ENCODE results near the gene TMEM203. TPM values are rescaled to one million over a fixed set of nuclear protein-coding genes. Genes with fewer than 3 reads are reported as not detected.

The TMEM203 gene
- total RNA-seq, 4 donors from 2014 or later, result 21.6 to 29.1 (median 27.1) TPM

GRCh38 chr9:137160054-137160425 lies 45.4 kb downstream of the TMEM203 start:
- DNase-seq (ENCODE audit: low spot score) (no peak), ATAC-seq (ENCODE audit: low FRiP score) (no peak)
- TF ChIP-seq CTCF (IDR thresholded peaks at IDR 0.05), result no peak

- ATAC-seq (ENCODE audit: low FRiP score) (no peak), DNase-seq (ENCODE audit: low spot score) (no peak)
- no peak for TF ChIP-seq CTCF (IDR thresholded peaks at IDR 0.05)
These were observed 46.1 kb downstream of the TMEM203 start for GRCh38 chr9:137159105-137160053.

- DNase-seq (ENCODE audit: low spot score) (no peak), ATAC-seq (ENCODE audit: low FRiP score) (no peak)
- TF ChIP-seq CTCF (IDR thresholded peaks at IDR 0.05), result no peak
These were observed 46.8 kb downstream of the TMEM203 start for GRCh38 chr9:137158625-137159024.

- TF ChIP-seq CTCF (IDR thresholded peaks at IDR 0.05), result no peak
- DNase-seq (ENCODE audit: low spot score), result no peak
- ATAC-seq (ENCODE audit: low FRiP score), result no peak
These were observed 47.6 kb downstream of the TMEM203 start for GRCh38 chr9:137157618-137158415.

GRCh38 chr9:137156567-137157375 lies 48.7 kb downstream of the TMEM203 start:
- DNase-seq (ENCODE audit: low spot score) (no peak), ATAC-seq (ENCODE audit: low FRiP score) (no peak)
- TF ChIP-seq CTCF (IDR thresholded peaks at IDR 0.05), result no peak

Small RNAs within 50 kb of the gene (small RNA-seq; reads per million reads assigned to genes)
- gene MIR3621, result not detected

Other genes starting within 250 kb of the TMEM203 start
- 100 to 1,000 TPM in 2 of 4 donors, 10 to 100 TPM in 2; 76.9 to 173 (median 118) TPM for gene PTGDS, start 228.1 kb downstream of the TMEM203 start, total RNA-seq
- gene LCNL1, start 222.7 kb downstream of the TMEM203 start, total RNA-seq, result under 1 TPM in 3 of 4 donors, not detected in 1; 0.28 to 0.47 (median 0.36) TPM
- 10 to 100 TPM; 22.0 to 37.0 (median 31.6) TPM for gene PAXX, start 213.2 kb downstream of the TMEM203 start, total RNA-seq
- 1 to 10 TPM in 3 of 4 donors, under 1 TPM in 1; 0.95 to 9.7 (median 4.7) TPM for gene CLIC3, start 209.1 kb downstream of the TMEM203 start, total RNA-seq
- 10 to 100 TPM; 15.4 to 31.5 (median 25.9) TPM for gene ABCA2, start 177.4 kb downstream of the TMEM203 start, total RNA-seq
- 1 to 10 TPM in 1 of 4 donors, under 1 TPM in 2, not detected in 1; 0.19 to 3.6 (median 0.31) TPM for gene FUT7, start 173.6 kb downstream of the TMEM203 start, total RNA-seq
- 10 to 100 TPM; 37.2 to 70.5 (median 58.5) TPM for gene NPDC1, start 159.5 kb downstream of the TMEM203 start, total RNA-seq
- gene ENTPD2, start 151.6 kb downstream of the TMEM203 start, total RNA-seq, result under 1 TPM in 3 of 4 donors, not detected in 1; 0.25 to 0.72 (median 0.28) TPM
- gene SAPCD2, start 135.1 kb downstream of the TMEM203 start, total RNA-seq, result 1 to 10 TPM in 1 of 4 donors, under 1 TPM in 2, not detected in 1; 0.13 to 1.8 (median 0.37) TPM
- 10 to 100 TPM in 2 of 4 donors, 1 to 10 TPM in 2; 5.2 to 12.8 (median 9.7) TPM for gene UAP1L1, start 128.1 kb downstream of the TMEM203 start, total RNA-seq
- 10 to 100 TPM; 30.2 to 39.9 (median 33.9) TPM for gene MAN1B1, start 118.7 kb downstream of the TMEM203 start, total RNA-seq
- 100 to 1,000 TPM in 3 of 4 donors, 10 to 100 TPM in 1; 91.8 to 132 (median 119) TPM for gene DPP7, start 90.9 kb downstream of the TMEM203 start, total RNA-seq
- not detected for gene GRIN1, start 66.5 kb downstream of the TMEM203 start, total RNA-seq
- gene LRRC26, start 35.6 kb downstream of the TMEM203 start, total RNA-seq, result not detected
- gene TMEM210, start 33.6 kb downstream of the TMEM203 start, total RNA-seq, result not detected
- gene ANAPC2, start 17.1 kb downstream of the TMEM203 start, total RNA-seq, result 10 to 100 TPM; 17.4 to 38.8 (median 22.8) TPM
- 10 to 100 TPM; 51.2 to 78.2 (median 67.1) TPM for gene SSNA1, start 17.0 kb downstream of the TMEM203 start, total RNA-seq
- gene TPRN, start 4.9 kb downstream of the TMEM203 start, total RNA-seq, result 1 to 10 TPM; 3.6 to 6.5 (median 4.9) TPM
- gene NDOR1, start 52 bp upstream of the TMEM203 start, total RNA-seq, result 1 to 10 TPM; 5.6 to 6.6 (median 6.1) TPM
- gene RNF208, start 16.6 kb upstream of the TMEM203 start, total RNA-seq, result 1 to 10 TPM in 1 of 4 donors, under 1 TPM in 2, not detected in 1; 0.65 to 1.0 (median 0.72) TPM
- under 1 TPM in 3 of 4 donors, not detected in 1; 0.36 to 0.65 (median 0.38) TPM for gene CYSRT1, start 19.5 kb upstream of the TMEM203 start, total RNA-seq
- gene RNF224, start 21.9 kb upstream of the TMEM203 start, total RNA-seq, result under 1 TPM in 1 of 4 donors, not detected in 3; 0.19 TPM
- gene SLC34A3, start 25.3 kb upstream of the TMEM203 start, total RNA-seq, result not detected
- gene TUBB4B, start 35.6 kb upstream of the TMEM203 start, total RNA-seq, result 100 to 1,000 TPM; 197 to 452 (median 288) TPM
- gene STPG3, start 45.6 kb upstream of the TMEM203 start, total RNA-seq, result under 1 TPM in 1 of 4 donors, not detected in 3; 0.56 TPM
- 10 to 100 TPM; 22.2 to 42.8 (median 34.2) TPM for gene NELFB, start 49.7 kb upstream of the TMEM203 start, total RNA-seq
- 10 to 100 TPM in 3 of 4 donors, 1 to 10 TPM in 1; 9.8 to 17.7 (median 11.6) TPM for gene TOR4A, start 72.1 kb upstream of the TMEM203 start, total RNA-seq
- 10 to 100 TPM in 1 of 4 donors, 1 to 10 TPM in 3; 4.6 to 12.3 (median 7.2) TPM for gene NRARP, start 96.6 kb upstream of the TMEM203 start, total RNA-seq
- gene EXD3, start 217.5 kb upstream of the TMEM203 start, total RNA-seq, result 10 to 100 TPM in 3 of 4 donors, 1 to 10 TPM in 1; 8.3 to 18.3 (median 10.5) TPM
- 1 to 10 TPM in 3 of 4 donors, under 1 TPM in 1; 0.84 to 3.8 (median 2.1) TPM for gene NOXA1, start 217.7 kb upstream of the TMEM203 start, total RNA-seq
- not detected for gene ENTPD8, start 235.7 kb upstream of the TMEM203 start, total RNA-seq

Measured in omental fat pad (tissue), 4 donors.